ENCODE results near the gene SLC25A1. TPM values are rescaled to one million over a fixed set of nuclear protein-coding genes. Genes with fewer than 3 reads are reported as not detected.
A peak's percentile ranks its signal among the peaks of the same experiment; 100 is the strongest.

SLC25A1 gene
- total RNA-seq, 2 donors from 2014 or later, result 111 to 119 TPM

- H3K4me1 Mint-ChIP-seq, result peaks cover 5% of the 10 kb centered on the region
- TF ChIP-seq, protein P1, sequence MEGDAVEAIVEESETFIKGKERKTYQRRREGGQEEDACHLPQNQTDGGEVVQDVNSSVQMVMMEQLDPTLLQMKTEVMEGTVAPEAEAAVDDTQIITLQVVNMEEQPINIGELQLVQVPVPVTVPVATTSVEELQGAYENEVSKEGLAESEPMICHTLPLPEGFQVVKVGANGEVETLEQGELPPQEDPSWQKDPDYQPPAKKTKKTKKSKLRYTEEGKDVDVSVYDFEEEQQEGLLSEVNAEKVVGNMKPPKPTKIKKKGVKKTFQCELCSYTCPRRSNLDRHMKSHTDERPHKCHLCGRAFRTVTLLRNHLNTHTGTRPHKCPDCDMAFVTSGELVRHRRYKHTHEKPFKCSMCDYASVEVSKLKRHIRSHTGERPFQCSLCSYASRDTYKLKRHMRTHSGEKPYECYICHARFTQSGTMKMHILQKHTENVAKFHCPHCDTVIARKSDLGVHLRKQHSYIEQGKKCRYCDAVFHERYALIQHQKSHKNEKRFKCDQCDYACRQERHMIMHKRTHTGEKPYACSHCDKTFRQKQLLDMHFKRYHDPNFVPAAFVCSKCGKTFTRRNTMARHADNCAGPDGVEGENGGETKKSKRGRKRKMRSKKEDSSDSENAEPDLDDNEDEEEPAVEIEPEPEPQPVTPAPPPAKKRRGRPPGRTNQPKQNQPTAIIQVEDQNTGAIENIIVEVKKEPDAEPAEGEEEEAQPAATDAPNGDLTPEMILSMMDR (conservative IDR thresholded peaks at IDR 0.05), result no peak
- Histone ChIP-seq H3K4me3 (ENCODE audit: low read length) (peak overlapping the region; percentile 75), H3K36me3 (ENCODE audit: control insufficient read depth, insufficient read depth, low read length) (no peaks in the 10 kb centered on the region), H3K27ac (ENCODE audit: low read depth, low read length) (no peak overlapping the region), H3K9me3 (ENCODE audit: control insufficient read depth, low read length) (no peaks in the 10 kb centered on the region), H3K4me1 (ENCODE audit: control insufficient read depth, insufficient read depth, low read length) (no peaks in the 10 kb centered on the region), H3K9ac (ENCODE audit: extremely low read depth, low read length, poor library complexity, severe bottlenecking) (peak overlapping the region; percentile 41), H3K27me3 (ENCODE audit: control insufficient read depth, insufficient read depth, low read length, poor library complexity, severe bottlenecking) (no peaks in the 10 kb centered on the region)
- peaks cover 8% of the 10 kb centered on the region for H3K36me3 Mint-ChIP-seq (ENCODE audit: low read depth)
- no peak overlapping the region for H3K27ac Mint-ChIP-seq
- peak overlapping the region; percentile 65 for H3K4me3 Mint-ChIP-seq
- peaks cover 3% of the 10 kb centered on the region for H3K27me3 Mint-ChIP-seq (ENCODE audit: insufficient read depth)
- WGBS, 2 experiments (ENCODE audit: insufficient coverage in 1 of 2, insufficient read length in 1 of 2), result 0 to 3% methylated on average over 18 to 80 of the region's 80 CpGs
- H3K9me3 Mint-ChIP-seq, result no peaks in the 10 kb centered on the region
- peak; percentile 81 for DNase-seq
Observed at GRCh38 chr22:19178065-19178656, 375 bp downstream of the SLC25A1 start.

DNA sequence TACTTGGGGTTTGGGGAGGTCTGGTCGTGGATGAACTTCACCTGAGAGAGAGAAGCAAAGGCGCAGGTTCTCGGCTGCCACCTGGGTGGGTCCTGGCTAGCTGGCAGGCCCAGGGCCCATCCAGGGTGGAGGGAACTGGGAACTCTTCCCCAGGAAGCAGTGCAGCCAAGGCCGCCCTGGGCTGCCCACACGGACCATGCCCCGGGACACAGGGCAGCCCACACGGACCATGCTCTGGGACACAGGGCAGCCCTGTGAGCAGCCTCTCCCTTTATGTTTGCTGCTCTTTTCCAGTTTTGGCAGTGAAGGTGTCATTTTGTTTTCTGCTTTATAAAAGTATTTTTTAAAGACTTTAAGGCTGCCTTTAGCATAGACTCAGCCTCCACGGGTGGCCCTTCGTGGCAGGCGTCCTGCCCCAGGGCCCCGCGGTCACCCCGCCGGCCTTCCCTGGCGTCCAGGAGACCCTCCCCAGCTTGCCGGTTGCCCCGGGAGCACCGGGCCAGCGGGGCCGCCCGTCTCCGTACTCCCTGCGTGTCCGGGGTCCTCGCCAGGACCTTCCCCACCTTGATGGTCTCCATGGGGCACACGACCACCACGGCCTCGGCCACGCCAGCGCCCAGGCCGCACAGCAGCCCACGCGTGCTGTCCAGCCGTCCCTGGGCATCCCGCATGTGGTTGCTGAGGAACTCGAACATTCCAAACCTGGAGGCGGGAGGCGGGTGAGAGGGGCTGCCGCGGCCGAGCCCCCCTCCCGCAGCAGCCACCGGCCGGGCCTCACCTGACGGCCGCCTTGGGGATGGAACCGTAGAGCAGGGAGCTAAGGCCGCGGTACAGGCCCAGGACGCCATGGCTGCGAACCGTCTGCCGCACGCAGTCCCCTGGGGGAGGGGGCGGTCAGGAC is 1.1 kb downstream of the SLC25A1 start:
- 40 to 43% methylated on average over 34 to 55 of the region's 55 CpGs for WGBS, 2 experiments (ENCODE audit: insufficient coverage in 1 of 2, insufficient read length in 1 of 2)
- Histone ChIP-seq H3K27me3 (ENCODE audit: control insufficient read depth, insufficient read depth, low read length, poor library complexity, severe bottlenecking) (no peaks in the 10 kb centered on the region), H3K4me3 (ENCODE audit: low read length) (peak overlapping the region; percentile 75), H3K4me1 (ENCODE audit: control insufficient read depth, insufficient read depth, low read length) (peaks cover 4% of the 10 kb centered on the region), H3K27ac (ENCODE audit: low read depth, low read length) (no peak overlapping the region), H3K36me3 (ENCODE audit: control insufficient read depth, insufficient read depth, low read length) (no peaks in the 10 kb centered on the region), H3K9me3 (ENCODE audit: control insufficient read depth, low read length) (no peaks in the 10 kb centered on the region), H3K9ac (ENCODE audit: extremely low read depth, low read length, poor library complexity, severe bottlenecking) (no peak overlapping the region)
- Mint-ChIP-seq H3K4me3 (peak overlapping the region; percentile 65), H3K36me3 (ENCODE audit: low read depth) (peaks cover 8% of the 10 kb centered on the region), H3K9me3 (no peaks in the 10 kb centered on the region), H3K27ac (no peak overlapping the region), H3K27me3 (ENCODE audit: insufficient read depth) (peaks cover 3% of the 10 kb centered on the region), H3K4me1 (peaks cover 12% of the 10 kb centered on the region)
- peak; percentile 54 for DNase-seq
- TF ChIP-seq, protein P1 (conservative IDR thresholded peaks at IDR 0.05), result no peak

DNA sequence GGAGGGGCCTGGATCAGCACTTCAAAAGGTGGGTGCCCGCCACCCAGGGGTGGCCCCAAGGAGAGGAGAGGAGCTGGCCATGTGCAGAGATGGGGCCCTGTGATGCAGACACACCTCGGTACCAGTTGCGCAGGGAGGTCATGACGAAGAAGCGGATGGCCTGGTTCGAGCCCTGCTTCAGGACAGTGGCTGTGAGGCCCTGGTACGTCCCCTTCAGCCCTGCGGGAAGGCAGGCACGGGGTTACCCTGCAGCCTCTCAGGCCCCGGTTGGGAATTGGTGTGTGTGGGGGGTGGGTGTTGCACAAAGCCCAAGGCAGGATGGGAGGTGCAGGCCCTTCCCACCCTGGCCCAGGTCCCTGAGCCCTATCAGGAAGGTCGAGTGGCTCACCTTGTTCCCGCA is 1.8 kb downstream of the SLC25A1 start:
- no peaks in the 10 kb centered on the region for H3K27me3 ChIP-seq (ENCODE audit: control insufficient read depth, insufficient read depth, low read length, poor library complexity, severe bottlenecking)
- peaks cover 5% of the 10 kb centered on the region for H3K4me1 ChIP-seq (ENCODE audit: control insufficient read depth, insufficient read depth, low read length)
- 93% methylated on average over 3 to 12 of the region's 12 CpGs for WGBS, 2 experiments (ENCODE audit: insufficient coverage in 1 of 2, insufficient read length in 1 of 2)
- Mint-ChIP-seq H3K36me3 (ENCODE audit: low read depth) (peaks cover 8% of the 10 kb centered on the region), H3K9me3 (no peaks in the 10 kb centered on the region), H3K27ac (no peak overlapping the region), H3K27me3 (ENCODE audit: insufficient read depth) (peaks cover 5% of the 10 kb centered on the region), H3K4me1 (peaks cover 17% of the 10 kb centered on the region), H3K4me3 (peak overlapping the region; percentile 65)
- no peaks in the 10 kb centered on the region for H3K36me3 ChIP-seq (ENCODE audit: control insufficient read depth, insufficient read depth, low read length)
- H3K9ac ChIP-seq (ENCODE audit: extremely low read depth, low read length, poor library complexity, severe bottlenecking), result no peak overlapping the region
- H3K9me3 ChIP-seq (ENCODE audit: control insufficient read depth, low read length), result no peaks in the 10 kb centered on the region
- no peak overlapping the region for H3K4me3 ChIP-seq (ENCODE audit: low read length)
- H3K27ac ChIP-seq (ENCODE audit: low read depth, low read length), result no peak overlapping the region
- peak; percentile 55 for DNase-seq
- TF ChIP-seq, protein P1 (conservative IDR thresholded peaks at IDR 0.05), result no peak
